Measurements from ENCODE around the gene NSG1. TPM values are rescaled to one million over a fixed set of nuclear protein-coding genes. Genes with fewer than 3 reads are reported as not detected.

NSG1 gene
- total RNA-seq, 1 donor from 2014 or later, result 2.4 TPM

DNA sequence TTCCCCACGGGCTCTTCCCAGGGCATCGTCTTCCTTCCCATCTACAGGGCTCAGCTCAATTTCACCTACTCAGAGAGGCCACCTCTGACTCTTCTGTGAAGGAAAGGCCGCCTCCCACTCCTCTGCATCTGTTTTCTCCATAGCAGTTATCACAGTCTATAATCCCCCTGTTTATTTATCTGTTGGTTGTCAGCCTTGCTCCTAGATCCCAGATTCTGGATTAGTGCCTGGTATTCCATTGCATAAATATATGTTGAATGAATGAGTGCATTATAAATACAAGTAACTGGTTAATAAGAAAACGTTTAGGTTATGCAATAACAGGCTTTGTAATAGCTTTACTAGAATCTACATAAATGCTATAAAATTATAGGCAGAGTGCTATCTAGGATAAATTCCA, 52.9 kb downstream of the NSG1 start:
- FAIRE-seq, result no peak

DNA sequence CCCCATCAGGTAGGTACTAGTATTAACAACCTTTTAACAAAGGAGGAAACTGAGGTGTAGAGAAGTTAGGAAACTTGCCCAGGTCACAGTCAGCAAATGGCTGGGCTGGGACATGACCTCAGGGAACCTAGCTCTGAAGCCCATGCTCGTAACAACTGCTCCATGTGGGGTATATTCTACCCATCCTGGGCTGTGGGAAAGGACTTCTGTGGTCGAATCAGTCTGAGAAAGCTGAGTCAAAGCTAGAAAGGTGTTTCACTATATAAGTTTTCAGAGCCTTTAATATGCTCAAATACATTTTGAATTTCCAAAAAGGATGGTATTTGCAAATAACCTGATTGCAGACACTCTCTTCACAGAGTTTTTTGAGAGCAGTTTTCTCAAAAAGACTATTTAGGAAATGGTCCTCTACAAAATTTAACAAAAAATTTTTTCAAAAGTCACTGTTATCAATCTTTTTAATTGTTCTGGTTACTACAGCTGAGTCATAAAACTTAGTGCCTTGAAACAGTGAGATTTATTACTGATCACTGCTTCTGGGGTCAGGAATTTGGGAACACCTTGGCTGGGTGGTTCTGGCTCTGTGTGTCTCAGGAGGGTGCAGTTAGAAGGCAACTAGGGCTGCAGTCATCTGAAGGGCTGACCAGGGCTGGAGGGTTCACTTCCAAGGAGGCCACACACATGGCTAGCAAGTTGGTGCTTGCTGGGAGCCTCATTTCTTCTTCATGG, 53.6 kb downstream of the NSG1 start:
- no peak for DNase-seq (ENCODE audit: low read depth)

More for the DNA sequence above, 52.9 kb downstream of the NSG1 start:
- TF ChIP-seq, protein P1, sequence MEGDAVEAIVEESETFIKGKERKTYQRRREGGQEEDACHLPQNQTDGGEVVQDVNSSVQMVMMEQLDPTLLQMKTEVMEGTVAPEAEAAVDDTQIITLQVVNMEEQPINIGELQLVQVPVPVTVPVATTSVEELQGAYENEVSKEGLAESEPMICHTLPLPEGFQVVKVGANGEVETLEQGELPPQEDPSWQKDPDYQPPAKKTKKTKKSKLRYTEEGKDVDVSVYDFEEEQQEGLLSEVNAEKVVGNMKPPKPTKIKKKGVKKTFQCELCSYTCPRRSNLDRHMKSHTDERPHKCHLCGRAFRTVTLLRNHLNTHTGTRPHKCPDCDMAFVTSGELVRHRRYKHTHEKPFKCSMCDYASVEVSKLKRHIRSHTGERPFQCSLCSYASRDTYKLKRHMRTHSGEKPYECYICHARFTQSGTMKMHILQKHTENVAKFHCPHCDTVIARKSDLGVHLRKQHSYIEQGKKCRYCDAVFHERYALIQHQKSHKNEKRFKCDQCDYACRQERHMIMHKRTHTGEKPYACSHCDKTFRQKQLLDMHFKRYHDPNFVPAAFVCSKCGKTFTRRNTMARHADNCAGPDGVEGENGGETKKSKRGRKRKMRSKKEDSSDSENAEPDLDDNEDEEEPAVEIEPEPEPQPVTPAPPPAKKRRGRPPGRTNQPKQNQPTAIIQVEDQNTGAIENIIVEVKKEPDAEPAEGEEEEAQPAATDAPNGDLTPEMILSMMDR (IDR thresholded peaks at IDR 0.05; ENCODE audit: insufficient read depth, low read length, severe bottlenecking), result no peak
- peaks cover 1% of the 10 kb centered on the region for H3K36me3 ChIP-seq (ENCODE audit: control insufficient read depth, insufficient read depth, low read length)
- no peaks in the 10 kb centered on the region for H3K27me3 ChIP-seq (ENCODE audit: control insufficient read depth, insufficient read depth, low read length)
- no peak overlapping the region for H3K4me3 ChIP-seq (ENCODE audit: low read depth, low read length)
- no peak for DNase-seq (ENCODE audit: low read depth)

DNA sequence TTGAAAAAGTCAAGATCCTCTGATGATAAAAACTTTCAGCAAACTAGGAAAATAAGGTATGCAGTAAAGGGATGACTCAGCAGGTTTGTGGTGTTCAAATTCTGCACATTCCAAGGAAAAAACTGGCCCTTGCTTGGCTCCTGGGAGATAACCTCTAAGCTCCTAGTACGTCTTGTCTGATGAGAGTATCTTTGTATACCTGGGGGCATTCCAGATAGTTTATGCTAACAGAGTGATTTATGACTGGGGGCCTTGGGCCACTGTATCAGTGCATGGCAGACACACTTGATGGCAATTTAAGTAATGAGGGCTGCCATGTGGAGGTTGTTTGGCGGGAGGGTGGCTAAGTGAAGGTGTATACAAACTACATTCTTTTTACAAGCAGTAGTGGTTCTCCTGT, 56.9 kb downstream of the NSG1 start:
- DNase-seq (ENCODE audit: low read depth), result no peak
- H3K4me3 ChIP-seq (ENCODE audit: low read depth, low read length), result no peak overlapping the region
- H3K27me3 ChIP-seq (ENCODE audit: control insufficient read depth, insufficient read depth, low read length), result no peaks in the 10 kb centered on the region
- TF ChIP-seq, protein P1 (IDR thresholded peaks at IDR 0.05; ENCODE audit: insufficient read depth, low read length, severe bottlenecking), result no peak
- H3K36me3 ChIP-seq (ENCODE audit: control insufficient read depth, insufficient read depth, low read length), result no peaks in the 10 kb centered on the region
- no peak for FAIRE-seq

More for the DNA sequence above, 53.6 kb downstream of the NSG1 start:
- H3K27me3 ChIP-seq (ENCODE audit: control insufficient read depth, insufficient read depth, low read length), result no peaks in the 10 kb centered on the region
- no peak for FAIRE-seq
- H3K36me3 ChIP-seq (ENCODE audit: control insufficient read depth, insufficient read depth, low read length), result peaks cover 1% of the 10 kb centered on the region
- TF ChIP-seq, protein P1 (IDR thresholded peaks at IDR 0.05; ENCODE audit: insufficient read depth, low read length, severe bottlenecking), result no peak
- H3K4me3 ChIP-seq (ENCODE audit: low read depth, low read length), result no peak overlapping the region

DNA sequence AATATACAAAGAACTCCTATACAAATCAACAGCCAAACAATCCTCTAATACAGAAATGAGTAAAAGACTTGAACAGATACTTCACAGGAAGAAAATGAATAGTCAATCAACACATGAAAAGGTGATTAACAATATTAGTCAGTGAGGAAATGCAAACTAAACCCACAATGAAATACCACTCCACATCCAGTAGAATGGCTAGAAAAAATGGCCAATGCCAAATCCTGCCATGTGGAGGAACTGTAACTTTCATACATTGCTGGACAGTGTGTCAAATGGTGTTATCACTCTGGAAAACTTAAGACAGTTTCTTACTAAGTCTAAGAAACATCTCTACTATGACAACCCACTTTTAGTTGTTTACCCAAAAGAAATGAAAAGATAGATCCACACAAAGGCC, 59.5 kb downstream of the NSG1 start:
- TF ChIP-seq, protein P1 (IDR thresholded peaks at IDR 0.05; ENCODE audit: insufficient read depth, low read length, severe bottlenecking), result no peak
- H3K27me3 ChIP-seq (ENCODE audit: control insufficient read depth, insufficient read depth, low read length), result no peaks in the 10 kb centered on the region

DNA sequence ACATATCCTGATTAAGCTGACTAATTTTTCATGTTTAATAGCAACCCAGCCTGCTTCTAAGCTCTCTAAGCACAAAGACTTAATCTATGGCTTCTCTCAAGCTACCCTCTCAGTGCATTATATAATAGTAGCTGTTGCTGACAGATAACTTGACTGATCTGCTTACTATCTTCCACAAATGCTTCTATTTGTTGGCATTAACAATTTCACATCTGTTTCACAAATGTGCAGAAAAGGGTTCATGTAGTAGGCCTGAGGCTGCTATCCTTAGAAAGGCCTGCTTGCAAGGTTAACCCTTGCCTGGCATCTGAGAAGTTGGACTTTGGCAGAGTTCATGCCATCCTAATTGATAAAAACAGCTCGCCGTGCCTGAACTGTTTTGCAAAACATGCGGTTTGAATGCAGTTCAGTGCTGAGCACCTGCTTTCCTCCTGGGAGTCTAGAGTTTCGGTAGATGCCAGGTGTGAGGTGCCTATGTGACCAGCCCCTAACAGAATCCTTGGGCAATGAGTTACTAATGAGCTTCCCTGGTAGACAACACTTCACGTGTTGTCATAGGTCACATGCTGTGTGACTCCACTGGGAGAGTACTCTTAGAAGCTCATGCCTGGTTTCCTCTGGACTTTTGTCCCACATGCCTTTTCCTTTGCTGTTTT, 68.4 kb downstream of the NSG1 start:
- no peak for DNase-seq (ENCODE audit: low read depth)

More for the DNA sequence above, 59.5 kb downstream of the NSG1 start:
- FAIRE-seq (no peak), DNase-seq (ENCODE audit: low read depth) (peak; percentile 33)
- Histone ChIP-seq H3K4me3 (ENCODE audit: low read depth, low read length) (no peak overlapping the region), H3K36me3 (ENCODE audit: control insufficient read depth, insufficient read depth, low read length) (no peaks in the 10 kb centered on the region)

More for the DNA sequence above, 68.4 kb downstream of the NSG1 start:
- TF ChIP-seq, protein P1 (IDR thresholded peaks at IDR 0.05; ENCODE audit: insufficient read depth, low read length, severe bottlenecking), result no peak
- Histone ChIP-seq H3K27me3 (ENCODE audit: control insufficient read depth, insufficient read depth, low read length) (no peaks in the 10 kb centered on the region), H3K4me3 (ENCODE audit: low read depth, low read length) (no peak overlapping the region), H3K36me3 (ENCODE audit: control insufficient read depth, insufficient read depth, low read length) (peaks cover 1% of the 10 kb centered on the region)
- FAIRE-seq, result peak; percentile 50
